ENCODE data around the gene CSMD2.

- no peak for TF ChIP-seq CSDC2 (CRISPR knock-in tag; IDR thresholded peaks at IDR 0.05)
- TF ChIP-seq PATZ1 (CRISPR knock-in tag; IDR thresholded peaks at IDR 0.05; ENCODE audit: borderline replicate concordance): no peak
- no peak for TF ChIP-seq CREB5 (CRISPR knock-in tag; IDR thresholded peaks at IDR 0.05; ENCODE audit: low read depth)
- no peak for TF ChIP-seq SNAI2 (CRISPR knock-in tag; IDR thresholded peaks at IDR 0.05)
- no peak for TF ChIP-seq ARNTL (CRISPR knock-in tag; IDR thresholded peaks at IDR 0.05; ENCODE audit: borderline replicate concordance, low read depth)
- no peak for TF ChIP-seq CSRNP3 (CRISPR knock-in tag; IDR thresholded peaks at IDR 0.05)
- TF ChIP-seq TSHZ2 (CRISPR knock-in tag; IDR thresholded peaks at IDR 0.05): no peak
- no peak for TF ChIP-seq POU6F1 (CRISPR knock-in tag; IDR thresholded peaks at IDR 0.05; ENCODE audit: borderline replicate concordance, low read depth)
Measured at GRCh38 chr1:33899746-33900145, 265.3 kb downstream of the CSMD2 start.

All from SK-N-SH treated with all-trans-retinoic acid at 6 μM for 48 hours (cell line).